T-cell (primary cell): Measurements from ENCODE around the gene RNF212B. TPM values are rescaled to one million over a fixed set of nuclear protein-coding genes. Genes with fewer than 3 reads are reported as not detected.

ENCODE experiments used
- ATAC-seq, 4 experiments: fragments of 200-7000 bp in 3 of 4; fragments of 150-1000 bp in 1 of 4; cut with Tn5 transposase; replicated peaks in 1 of 4; 1 replicate in 3 of 4; 2 replicates in 1 of 4; pipeline ENCODE4 v1.10.0; 2021; ENCODE audit warnings: moderate library complexity in 3 of 4, mild to moderate bottlenecking in 2 of 4, moderate number of reproducible peaks in 1 of 4
- CTCF ChIA-PET, 2 donors: fragments of 300-600 bp; sonication (Branson Sonifier 250); formaldehyde crosslinking; loops; one replicate each; lab custom pipeline; 2022; ENCODE audit warnings: antibody characterized with exemption in 2 of 2; lab: Charles Lee
- POLR2A ChIA-PET, 2 donors: fragments of 300-600 bp; sonication (Branson Sonifier 250); formaldehyde crosslinking; loops; one replicate each; lab custom pipeline; 2022; ENCODE audit warnings: antibody characterized with exemption in 2 of 2; lab: Charles Lee
- DNase-seq, 35 experiments: peaks; one replicate each; pipeline versions ENCODE4 v3.0.0 to v3.0.0-alpha.2; 2013 to 2023
- H3K27ac ChIP-seq: one replicate; pipeline ENCODE4 v1.5.1; 2013; ENCODE audit warnings: low read length
- H3K27me3 ChIP-seq, 2 experiments: replicated peaks in 1 of 2; 1 replicate in 1 of 2; 2 replicates in 1 of 2; pipeline versions ENCODE4 v1.6.1 to v1.7.0; 2013; ENCODE audit warnings: low read length in 1 of 2, mixed read lengths in 1 of 2; ENCODE audit not compliant: control insufficient read depth in 2 of 2, insufficient read depth in 2 of 2; ENCODE audit errors: extremely low read depth in 1 of 2
- H3K36me3 ChIP-seq, 2 donors: 1 replicate in 1 of 2; 2 replicates in 1 of 2; pipeline versions ENCODE4 v1.6.1 to v1.7.0; 2013; ENCODE audit warnings: low read length in 1 of 2; ENCODE audit not compliant: control insufficient read depth in 2 of 2, insufficient read depth in 1 of 2; ENCODE audit errors: extremely low read depth in 1 of 2
- H3K4me1 ChIP-seq, 2 experiments: 1 replicate in 1 of 2; 2 replicates in 1 of 2; pipeline versions ENCODE4 v1.6.1 to v1.7.0; 2013; ENCODE audit warnings: low read length in 2 of 2, mixed read lengths in 1 of 2; ENCODE audit not compliant: insufficient read depth in 2 of 2, control insufficient read depth in 1 of 2; ENCODE audit errors: extremely low read depth in 1 of 2
- H3K4me3 ChIP-seq, 2 donors: 1 replicate in 1 of 2; 2 replicates in 1 of 2; pipeline versions ENCODE4 v1.5.1 to v1.7.0; 2013; ENCODE audit warnings: mild to moderate bottlenecking in 2 of 2, low read length in 1 of 2, moderate library complexity in 1 of 2; ENCODE audit not compliant: control insufficient read depth in 1 of 2; ENCODE audit errors: extremely low read depth in 1 of 2
- H3K9me3 ChIP-seq: 2 replicates; pipeline ENCODE4 v1.7.0; 2013
- H3K27ac Mint-ChIP-seq, 2 donors: one replicate each; pipeline ENCODE4 v1.8.0; 2020 to 2021; ENCODE audit warnings: mild to moderate bottlenecking in 2 of 2, mixed read lengths in 2 of 2
- H3K27me3 Mint-ChIP-seq, 2 donors: one replicate each; pipeline ENCODE4 v1.8.0; 2021 to 2022; ENCODE audit warnings: mixed read lengths in 2 of 2
- H3K36me3 Mint-ChIP-seq: one replicate; pipeline ENCODE4 v1.8.0; 2021; ENCODE audit warnings: mixed read lengths
- H3K4me1 Mint-ChIP-seq, 3 donors: one replicate each; pipeline ENCODE4 v1.8.0; 2020 to 2022; ENCODE audit warnings: mixed read lengths in 3 of 3, mild to moderate bottlenecking in 1 of 3
- H3K4me3 Mint-ChIP-seq, 3 donors: one replicate each; pipeline ENCODE4 v1.8.0; 2020 to 2022; ENCODE audit warnings: mild to moderate bottlenecking in 3 of 3, mixed read lengths in 3 of 3, moderate library complexity in 3 of 3
- H3K9me3 Mint-ChIP-seq, 3 donors: one replicate each; pipeline ENCODE4 v1.8.0; 2020 to 2022; ENCODE audit warnings: mixed read lengths in 3 of 3
- WGBS: methylation state at CpG from one replicate; pipeline ENCODE4 v1.1.5; 2013; ENCODE audit warnings: missing lambda C conversion rate; ENCODE audit not compliant: insufficient coverage; 5-methylcytosine and 5-hydroxymethylcytosine counted together
- total RNA-seq, 35 experiments: library from RNA in 6 of 35; stranded (reverse) in 6 of 35; fragments of 120-200 nt in 1 of 35; gene quantifications; one replicate each; pipeline versions ENCODE4 v1.2.1 to v1.2.4 and lab custom pipeline; 2013 to 2026

The RNF212B gene
- total RNA-seq, 5 donors from 2014 or later (not counting 1 experiment from before 2014, with no cell fraction given), result 1.1 TPM; not detected in 4

DNA sequence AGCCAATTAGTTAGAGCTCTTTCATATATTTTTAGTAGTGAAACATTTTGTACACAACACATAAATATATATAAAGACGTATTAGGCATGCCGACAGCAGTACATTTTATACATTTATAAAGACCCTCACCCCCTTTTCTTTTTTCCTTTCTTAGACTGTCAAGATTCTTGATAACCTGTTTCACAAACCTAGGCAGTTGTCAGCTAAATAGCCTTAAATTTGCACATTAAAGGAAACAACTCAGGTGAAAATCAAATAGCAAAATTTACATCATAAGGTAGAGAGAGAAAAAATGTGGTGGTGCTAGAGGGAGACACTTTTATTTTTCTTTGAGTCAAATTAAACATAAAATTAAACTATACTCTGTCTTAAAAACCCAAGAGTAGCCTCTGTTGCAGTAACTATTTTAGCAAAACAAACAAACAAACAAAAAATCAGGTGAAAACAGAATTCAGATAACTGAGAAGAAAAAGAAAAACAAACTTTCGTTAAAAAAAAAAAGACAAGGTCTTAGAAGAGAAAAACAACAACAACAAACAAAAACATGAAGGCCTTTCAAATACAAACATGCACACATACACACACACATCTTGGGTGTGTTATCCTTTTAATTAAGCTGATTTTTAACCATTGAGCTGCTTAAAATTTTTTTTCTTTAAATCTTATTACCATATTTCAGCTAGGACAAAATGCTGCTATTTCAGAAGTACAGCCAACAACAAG, 31.2 kb upstream of the RNF212B start:
- WGBS, result no CpG with 5 or more reads among the region's 3 CpGs
- no peak overlapping the region for H3K27ac Mint-ChIP-seq
- Histone ChIP-seq H3K27me3 (peaks cover 0 to 12% of the 10 kb centered on the region in 2 experiments), H3K36me3 (no peaks in the 10 kb centered on the region), H3K27ac (no peak overlapping the region), H3K9me3 (no peaks in the 10 kb centered on the region), H3K4me3 (no peak overlapping the region), H3K4me1 (no peaks in the 10 kb centered on the region)
- DNase-seq (no peak), ATAC-seq (no peak)
- ChIA-PET CTCF (no interaction called here), POLR2A (interaction anchor here in 1 of 2 donors (0.7 kb wide), 1 partner anchor 13 kb away, joined by 5 read pairs; no protein-coding TSS in a partner anchor)
- no peak overlapping the region for H3K4me3 Mint-ChIP-seq
- no peaks in the 10 kb centered on the region for H3K9me3 Mint-ChIP-seq
- no peaks in the 10 kb centered on the region for H3K36me3 Mint-ChIP-seq
- H3K4me1 Mint-ChIP-seq, result no peaks in the 10 kb centered on the region
- H3K27me3 Mint-ChIP-seq, result peaks cover 17 to 28% of the 10 kb centered on the region in 2 donors

DNA sequence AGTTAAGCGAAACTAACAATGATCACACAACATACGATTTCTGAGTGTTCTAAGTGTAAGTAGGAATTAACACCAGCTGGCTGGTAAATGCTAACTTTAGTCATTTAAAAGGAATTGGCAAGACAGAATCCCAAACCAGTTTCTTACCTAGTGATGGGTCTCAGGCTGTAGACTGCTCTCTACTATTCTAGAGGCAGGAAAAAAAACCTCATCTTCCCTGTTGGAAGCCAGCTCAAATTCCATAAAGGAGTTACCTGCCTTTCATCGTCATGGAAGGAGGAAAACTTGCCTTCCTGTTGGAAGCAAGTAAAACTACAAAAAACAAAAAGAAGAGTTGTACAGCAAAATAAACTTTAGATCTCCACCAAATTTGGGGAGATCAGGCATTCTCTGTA, 30.6 kb upstream of the RNF212B start:
- CTCF ChIA-PET, result no interaction called here
- POLR2A ChIA-PET, result interaction anchor here in 1 of 2 donors (0.7 kb wide), 1 partner anchor 14 kb away, joined by 5 read pairs; no protein-coding TSS in a partner anchor
- no peak overlapping the region for H3K4me3 Mint-ChIP-seq
- peaks cover 0 to 12% of the 10 kb centered on the region in 2 experiments for H3K27me3 ChIP-seq
- no peaks in the 10 kb centered on the region for H3K9me3 ChIP-seq
- H3K4me1 ChIP-seq, result no peaks in the 10 kb centered on the region
- no peaks in the 10 kb centered on the region for H3K9me3 Mint-ChIP-seq
- no peaks in the 10 kb centered on the region for H3K4me1 Mint-ChIP-seq
- H3K27ac Mint-ChIP-seq, result no peak overlapping the region
- H3K27ac ChIP-seq, result no peak overlapping the region
- no peak for DNase-seq
- H3K27me3 Mint-ChIP-seq, result peaks cover 20 to 28% of the 10 kb centered on the region in 2 donors
- no CpG with 5 or more reads among the region's 3 CpGs for WGBS
- no peak overlapping the region for H3K4me3 ChIP-seq
- H3K36me3 ChIP-seq, result no peaks in the 10 kb centered on the region
- no peak for ATAC-seq
- H3K36me3 Mint-ChIP-seq, result no peaks in the 10 kb centered on the region

DNA sequence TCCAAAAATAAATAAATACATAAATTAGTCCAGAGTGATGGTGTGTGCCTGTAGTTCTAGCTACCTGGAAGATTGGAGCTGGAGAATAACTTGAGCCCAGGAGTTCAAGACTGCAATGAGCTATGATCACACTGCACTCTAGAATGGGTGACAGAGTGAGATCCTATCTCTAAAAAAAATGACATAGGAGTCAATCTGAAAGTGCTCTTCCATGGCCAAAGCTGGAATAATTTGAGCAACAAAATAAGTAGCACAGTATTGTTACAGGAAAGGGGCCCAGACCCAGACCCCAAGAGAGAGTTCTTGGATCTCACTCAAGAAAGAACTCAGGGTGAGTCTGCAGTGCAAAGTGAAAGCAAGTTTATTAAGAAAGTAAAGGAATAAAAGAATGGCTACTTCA, 29.4 kb upstream of the RNF212B start:
- no peak overlapping the region for H3K27ac ChIP-seq
- no peak overlapping the region for H3K4me3 ChIP-seq
- DNase-seq (no peak), ATAC-seq (no peak)
- H3K36me3 ChIP-seq, result no peaks in the 10 kb centered on the region
- Mint-ChIP-seq H3K27me3 (peaks cover 23 to 29% of the 10 kb centered on the region in 2 donors), H3K36me3 (no peaks in the 10 kb centered on the region), H3K9me3 (no peaks in the 10 kb centered on the region), H3K4me3 (no peak overlapping the region), H3K4me1 (no peaks in the 10 kb centered on the region), H3K27ac (no peak overlapping the region)
- H3K9me3 ChIP-seq, result no peaks in the 10 kb centered on the region
- no peaks in the 10 kb centered on the region for H3K4me1 ChIP-seq
- peaks cover 0 to 12% of the 10 kb centered on the region in 2 experiments for H3K27me3 ChIP-seq
- CTCF ChIA-PET, result interaction anchor here in 1 of 2 donors (0.6 kb wide), 1 partner anchor 10 kb away, joined by 3 read pairs; no protein-coding TSS in a partner anchor
- POLR2A ChIA-PET, result interaction anchor here in 1 of 2 donors (0.5 kb wide), 1 partner anchor 31 kb away, joined by 6 read pairs; no protein-coding TSS in a partner anchor

DNA sequence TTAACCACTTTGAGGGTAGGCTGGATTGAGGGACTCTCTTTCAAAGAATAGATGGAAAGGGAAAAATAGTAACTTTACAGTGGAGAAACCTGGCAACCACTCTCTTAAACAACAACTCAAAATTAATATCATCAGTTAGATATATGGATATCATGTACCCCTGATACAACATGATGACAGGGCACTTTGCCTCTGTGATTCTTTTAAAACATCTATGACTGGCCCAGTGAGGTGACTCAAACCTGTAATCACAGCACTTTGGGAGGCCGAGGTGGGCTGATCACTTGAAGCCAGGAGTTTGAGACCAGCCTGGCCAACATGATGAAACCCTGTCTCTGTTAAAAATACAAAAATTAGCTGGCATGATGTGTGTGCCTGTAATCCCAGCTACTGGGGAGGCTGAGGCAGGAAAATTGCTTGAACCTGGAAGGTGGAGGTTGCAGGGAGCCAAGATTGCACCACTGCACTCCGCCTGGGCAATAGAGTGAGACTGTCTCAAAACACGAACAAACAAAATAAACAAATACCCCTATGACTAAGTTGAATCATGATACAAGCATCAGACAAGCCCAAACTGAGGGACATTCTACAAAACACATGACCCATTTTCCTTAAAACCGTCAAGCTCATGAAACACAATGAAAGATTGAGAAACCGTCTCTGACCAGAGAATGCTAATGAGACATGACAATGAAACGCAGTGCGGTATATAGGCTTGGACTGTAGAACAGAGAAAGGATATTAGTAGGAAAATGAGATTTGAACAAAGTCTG, 27.9 kb upstream of the RNF212B start:
- Mint-ChIP-seq H3K36me3 (no peaks in the 10 kb centered on the region), H3K27ac (no peak overlapping the region), H3K27me3 (peaks cover 27 to 32% of the 10 kb centered on the region in 2 donors), H3K4me3 (no peak overlapping the region), H3K9me3 (peaks cover 0 to under 1% (median 0%) of the 10 kb centered on the region in 3 donors), H3K4me1 (no peaks in the 10 kb centered on the region)
- POLR2A ChIA-PET, result no interaction called here
- 90% methylated on average over 3 of the region's 7 CpGs for WGBS
- Histone ChIP-seq H3K27ac (no peak overlapping the region), H3K36me3 (no peaks in the 10 kb centered on the region), H3K27me3 (peaks cover 0 to 14% of the 10 kb centered on the region in 2 experiments), H3K9me3 (no peaks in the 10 kb centered on the region), H3K4me1 (no peaks in the 10 kb centered on the region), H3K4me3 (no peak overlapping the region)
- ATAC-seq (no peak), DNase-seq (no peak)
- CTCF ChIA-PET, result no interaction called here

DNA sequence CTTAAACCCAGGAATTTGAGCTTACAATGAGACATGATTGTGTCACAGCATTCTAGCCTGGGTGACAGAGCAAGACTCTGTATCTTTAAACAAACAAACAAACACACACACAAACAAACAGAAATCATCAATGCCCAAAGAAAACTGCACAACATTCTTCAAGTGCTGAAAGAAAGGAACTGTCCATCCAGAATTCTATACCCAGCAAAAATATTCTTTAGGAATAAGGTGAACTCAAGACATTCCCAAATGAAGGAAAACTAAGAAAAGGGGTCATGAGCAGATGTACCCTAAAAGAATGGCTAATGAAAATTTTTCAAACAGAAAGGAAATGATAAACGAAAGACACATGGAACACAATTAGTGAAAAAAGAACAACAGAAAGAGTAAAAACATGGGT, 22.3 kb upstream of the RNF212B start:
- Mint-ChIP-seq H3K27me3 (peaks cover 19 to 35% of the 10 kb centered on the region in 2 donors), H3K4me3 (no peak overlapping the region), H3K36me3 (no peaks in the 10 kb centered on the region), H3K4me1 (no peaks in the 10 kb centered on the region), H3K9me3 (peaks cover 0 to 6% (median 5%) of the 10 kb centered on the region in 3 donors), H3K27ac (no peak overlapping the region)
- no CpG with 5 or more reads among the region's 1 CpG for WGBS
- H3K4me3 ChIP-seq, result no peak overlapping the region
- H3K4me1 ChIP-seq, result no peaks in the 10 kb centered on the region
- ATAC-seq, result no peak
- no peak overlapping the region for H3K27ac ChIP-seq
- peaks cover 0 to 23% of the 10 kb centered on the region in 2 experiments for H3K27me3 ChIP-seq
- DNase-seq, result no peak
- H3K9me3 ChIP-seq, result no peaks in the 10 kb centered on the region
- POLR2A ChIA-PET, result no interaction called here
- no peaks in the 10 kb centered on the region for H3K36me3 ChIP-seq
- CTCF ChIA-PET, result no interaction called here
